Measurements from ENCODE around the gene FOXP1. TPM values are rescaled to one million over a fixed set of nuclear protein-coding genes. Genes with fewer than 3 reads are reported as not detected.

The FOXP1 gene
- total and polyA plus RNA-seq, 2 of the 8 experiments (the other 6 are each of a cell fraction or from before 2014, with no cell fraction given), result 13.9 to 25.4 TPM

DNA sequence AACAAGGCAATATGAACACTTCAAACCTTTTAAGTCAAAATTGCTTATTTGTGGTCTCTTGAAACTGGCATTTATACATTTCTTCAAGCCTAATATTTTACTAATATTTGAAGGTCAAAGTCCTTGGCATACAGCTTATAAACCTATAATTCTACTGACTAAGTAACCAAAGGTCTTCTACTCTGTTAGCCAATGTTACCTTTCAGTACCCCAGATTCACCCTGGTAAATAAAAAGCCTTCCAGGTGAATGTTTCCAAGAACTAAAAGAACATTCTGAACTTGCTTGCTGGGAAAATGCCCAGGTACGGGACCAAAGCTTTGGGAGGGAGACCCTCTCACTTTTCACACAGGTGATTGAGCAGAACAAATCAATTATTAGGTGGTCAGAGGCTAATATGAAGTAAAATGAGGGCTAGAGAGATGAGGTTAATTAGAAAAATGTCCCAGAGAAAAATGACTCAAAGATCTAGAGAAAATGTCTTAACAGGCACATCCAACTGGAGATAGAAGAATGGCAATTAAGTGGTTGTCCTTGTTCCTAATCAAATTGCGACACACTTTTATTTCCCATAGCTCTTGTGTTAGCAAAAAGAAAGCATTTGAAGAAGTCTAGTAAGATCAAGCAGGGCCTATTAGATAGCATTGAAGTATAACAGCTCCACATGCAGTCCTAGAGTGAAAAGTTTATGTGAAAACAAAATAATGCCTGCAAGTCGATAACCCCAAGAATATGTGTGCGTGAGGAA lies 232.0 kb downstream of the FOXP1 start:
- 94% methylated on average over 4 of the region's 4 CpGs; no CpG with 5 or more reads in 1 of the 2 experiments for WGBS, 2 experiments (ENCODE audit: extremely low coverage in 1 of 2, insufficient coverage in 1 of 2, insufficient read length in 1 of 2, insufficient replicate concordance in 2 of 2, low coverage in 1 of 2, low lambda C conversion rate in 2 of 2, missing lambda C conversion rate in 1 of 2)
- no peak overlapping the region for H3K27ac ChIP-seq (ENCODE audit: low read depth, low read length)
- no peaks in the 10 kb centered on the region for H3K23me2 ChIP-seq (ENCODE audit: low read depth, low read length)
- no peaks in the 10 kb centered on the region for H3K9me3 ChIP-seq (ENCODE audit: insufficient read depth in 2 of 2, low read depth in 1 of 2, low read length in 1 of 2)
- H3K9ac ChIP-seq (replicated peaks in 1 of 4; ENCODE audit: extremely low read depth in 1 of 4, low read depth in 3 of 4, low read length in 3 of 4), result no peak overlapping the region
- H2BK5ac ChIP-seq (ENCODE audit: low read depth, low read length), result no peak overlapping the region
- no peaks in the 10 kb centered on the region for H3K79me1 ChIP-seq (ENCODE audit: low read depth, low read length)
- no peak overlapping the region for H4K91ac ChIP-seq (replicated peaks; ENCODE audit: insufficient read length, low read length)
- H3K4me2 ChIP-seq (ENCODE audit: insufficient read depth in 1 of 2, low read depth in 2 of 2, low read length in 2 of 2), result no peak overlapping the region
- H4K5ac ChIP-seq (ENCODE audit: insufficient read length, low read depth, low read length), result no peak overlapping the region
- H2BK15ac ChIP-seq (ENCODE audit: low read length), result no peak overlapping the region
- H4K8ac ChIP-seq (ENCODE audit: extremely low read depth, insufficient read depth, low read length), result no peak overlapping the region
- H3K4me3 ChIP-seq (ENCODE audit: extremely low read depth in 1 of 4, insufficient read depth in 2 of 4, low read depth in 3 of 4, low read length in 4 of 4), result no peak overlapping the region
- CTCF ChIA-PET (ENCODE audit: partially characterized antibody), result interaction anchor here (0.6 to 2.1 kb wide), 5 partner anchors 46 to 1288 kb away, joined by 3 to 6 read pairs (median 3); no protein-coding TSS in a partner anchor
- no peak for FAIRE-seq
- H2BK20ac ChIP-seq (ENCODE audit: low read length), result no peak overlapping the region
- no peaks in the 10 kb centered on the region for H4K20me1 ChIP-seq (replicated peaks in 1 of 2; ENCODE audit: control insufficient read depth in 1 of 2, insufficient read depth in 2 of 2, low read length in 2 of 2)
- no peak overlapping the region for H3K4ac ChIP-seq (replicated peaks; ENCODE audit: insufficient read length, low read depth, low read length)
- no peak overlapping the region for H2BK12ac ChIP-seq (ENCODE audit: low read depth, low read length)
- DNase-seq (ENCODE audit: low read depth in 1 of 2, low spot score in 2 of 2), result no peak
- TF ChIP-seq BRCA1 (IDR thresholded peaks at IDR 0.05; ENCODE audit: low read depth, low read length), result no peak
- no peak for TF ChIP-seq GABPA (IDR thresholded peaks at IDR 0.05; ENCODE audit: borderline replicate concordance, insufficient read depth, low read length)
- no peak for TF ChIP-seq ATF3 (IDR thresholded peaks at IDR 0.05; ENCODE audit: insufficient read depth, low read depth, low read length)
- TF ChIP-seq ASH2L (IDR thresholded peaks at IDR 0.05; ENCODE audit: low read length), result no peak
- no peak for TF ChIP-seq CBX5 (IDR thresholded peaks at IDR 0.05; ENCODE audit: low read depth, low read length)
- H3K79me2 ChIP-seq (ENCODE audit: control insufficient read depth in 1 of 2, insufficient read depth in 2 of 2, low read length in 2 of 2), result no peaks in the 10 kb centered on the region
- POLR2A ChIA-PET (ENCODE audit: partially characterized antibody), result no interaction called here
- H3K36me3 ChIP-seq (ENCODE audit: control insufficient read depth in 2 of 4, insufficient read depth in 4 of 4, low read length in 3 of 4), result no peaks in the 10 kb centered on the region
- H3K27me3 ChIP-seq (replicated peaks in 1 of 4; ENCODE audit: control insufficient read depth in 3 of 4, extremely low read depth in 1 of 4, insufficient read depth in 3 of 4, low read length in 3 of 4), result no peaks in the 10 kb centered on the region
- H3K18ac ChIP-seq (ENCODE audit: extremely low read depth, low read length), result no peak overlapping the region
- no peak overlapping the region for H2AK5ac ChIP-seq (ENCODE audit: low read depth, low read length)
- H3K23ac ChIP-seq (ENCODE audit: insufficient read length), result no peak overlapping the region
- H3K56ac ChIP-seq (replicated peaks; ENCODE audit: insufficient read length, low read depth, low read length), result no peak overlapping the region
- H2BK120ac ChIP-seq (replicated peaks; ENCODE audit: low read depth, low read length), result no peak overlapping the region
- no peak overlapping the region for H2AFZ ChIP-seq (ENCODE audit: low read length)
- H3K4me1 ChIP-seq (replicated peaks in 1 of 4; ENCODE audit: control insufficient read depth in 3 of 4, insufficient read depth in 4 of 4, low read length in 3 of 4), result no peaks in the 10 kb centered on the region
- H3K14ac ChIP-seq (ENCODE audit: insufficient read length), result no peak overlapping the region

Measured in H1 (cell line).